Adrenal gland (tissue), 5 donors: Measurements from ENCODE around the gene TADA2A.

Experiments
- POLR2A ChIP-seq, 2 donors: fragments of 450-650 bp; IDR thresholded peaks; one replicate each; pipeline ENCODE4 v1.6.1; 2017; ENCODE audit warnings: antibody characterized with exemption in 2 of 2, mild to moderate bottlenecking in 2 of 2, moderate library complexity in 1 of 2
- TF ChIP-seq, protein P1 (sequence below), 6 experiments: fragments of 450-650 bp in 4 of 6; fragments of 200-600 bp in 2 of 6; sonication (generic) in 1 of 6; IDR thresholded peaks; 1 replicate in 5 of 6; 2 replicates in 1 of 6; pipeline versions ENCODE4 v1.5.1 to v1.8.0; 2016 to 2021; ENCODE audit warnings: antibody characterized with exemption in 6 of 6, mild to moderate bottlenecking in 2 of 6, moderate library complexity in 1 of 6
- donor health status: DM: no; HTN: no; CAD: no.

DNA sequence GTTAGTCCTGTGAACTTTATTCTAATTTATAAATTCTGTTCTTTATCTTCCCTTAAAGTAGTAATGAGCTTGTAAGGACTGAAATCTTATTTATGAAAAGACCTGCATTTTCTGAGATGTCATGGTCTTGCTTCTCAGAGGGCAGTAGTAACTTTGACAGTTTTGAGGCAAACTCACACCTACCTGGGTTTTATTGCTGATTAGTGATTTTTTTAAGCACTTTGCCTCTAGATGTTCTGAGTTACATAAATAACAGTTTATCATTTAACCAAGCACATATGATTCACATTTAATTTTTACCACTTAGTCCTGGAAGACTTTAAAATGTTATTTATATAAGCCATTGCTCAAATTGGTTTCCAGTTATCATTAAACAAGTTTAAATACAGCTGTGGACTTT, 93.7 kb downstream of the TADA2A start:
- TF ChIP-seq POLR2A (IDR thresholded peaks at IDR 0.05), result no peak
- TF ChIP-seq, protein P1, sequence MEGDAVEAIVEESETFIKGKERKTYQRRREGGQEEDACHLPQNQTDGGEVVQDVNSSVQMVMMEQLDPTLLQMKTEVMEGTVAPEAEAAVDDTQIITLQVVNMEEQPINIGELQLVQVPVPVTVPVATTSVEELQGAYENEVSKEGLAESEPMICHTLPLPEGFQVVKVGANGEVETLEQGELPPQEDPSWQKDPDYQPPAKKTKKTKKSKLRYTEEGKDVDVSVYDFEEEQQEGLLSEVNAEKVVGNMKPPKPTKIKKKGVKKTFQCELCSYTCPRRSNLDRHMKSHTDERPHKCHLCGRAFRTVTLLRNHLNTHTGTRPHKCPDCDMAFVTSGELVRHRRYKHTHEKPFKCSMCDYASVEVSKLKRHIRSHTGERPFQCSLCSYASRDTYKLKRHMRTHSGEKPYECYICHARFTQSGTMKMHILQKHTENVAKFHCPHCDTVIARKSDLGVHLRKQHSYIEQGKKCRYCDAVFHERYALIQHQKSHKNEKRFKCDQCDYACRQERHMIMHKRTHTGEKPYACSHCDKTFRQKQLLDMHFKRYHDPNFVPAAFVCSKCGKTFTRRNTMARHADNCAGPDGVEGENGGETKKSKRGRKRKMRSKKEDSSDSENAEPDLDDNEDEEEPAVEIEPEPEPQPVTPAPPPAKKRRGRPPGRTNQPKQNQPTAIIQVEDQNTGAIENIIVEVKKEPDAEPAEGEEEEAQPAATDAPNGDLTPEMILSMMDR (IDR thresholded peaks at IDR 0.05), result no peak
